Neural cell (in vitro differentiated cells): ENCODE results near the gene BUB3. TPM values are rescaled to one million over a fixed set of nuclear protein-coding genes. Genes with fewer than 3 reads are reported as not detected.

ENCODE experiments used
- H2AFZ ChIP-seq: fragments of 200-600, 300-800 bp; sonication (generic), shearing (Covaris generic); 2 replicates; pipeline ENCODE4 v1.6.0; 2014; ENCODE audit warnings: low read depth, mild to moderate bottlenecking, antibody characterized with exemption, low read length, moderate library complexity
- H3F3A ChIP-seq: fragments of 200-600 bp; shearing (Covaris generic); 2 replicates; pipeline ENCODE4 v1.6.1; 2016; ENCODE audit warnings: mild to moderate bottlenecking, moderate library complexity, mixed read lengths, antibody characterized with exemption, low read length; ENCODE audit not compliant: insufficient read depth, poor library complexity, severe bottlenecking
- H3K27ac ChIP-seq: fragments of 200-600, 300-800 bp; sonication (generic), shearing (Covaris generic); 2 replicates; pipeline ENCODE4 v1.5.1; 2014; ENCODE audit warnings: mild to moderate bottlenecking, low read length, moderate library complexity
- H3K27me3 ChIP-seq: fragments of 300-800, 200-600 bp; sonication (generic), shearing (Covaris generic); 2 replicates; pipeline ENCODE4 v1.6.0; 2014; ENCODE audit warnings: mild to moderate bottlenecking, low read depth, low read length, moderate library complexity; ENCODE audit not compliant: insufficient read depth
- H3K36me3 ChIP-seq: fragments of 300-800, 200-600 bp; sonication (generic), shearing (Covaris generic); 2 replicates; pipeline ENCODE4 v1.5.1; 2014; ENCODE audit warnings: mild to moderate bottlenecking, antibody characterized with exemption, low read length, moderate library complexity; ENCODE audit not compliant: insufficient read depth
- H3K4me2 ChIP-seq: fragments of 300-800, 200-600 bp; sonication (generic), shearing (Covaris generic); 2 replicates; pipeline ENCODE4 v1.6.0; 2014; ENCODE audit warnings: mild to moderate bottlenecking, low read length
- H3K4me3 ChIP-seq: fragments of 300-800, 200-600 bp; sonication (generic), shearing (Covaris generic); 2 replicates; pipeline ENCODE4 v1.5.1; 2014; ENCODE audit warnings: mild to moderate bottlenecking, low read length, moderate library complexity
- H3K79me2 ChIP-seq: fragments of 200-600 bp; shearing (Covaris generic); replicated peaks from 2 replicates; pipeline ENCODE4 v1.6.0; 2014; ENCODE audit warnings: mild to moderate bottlenecking, low read length, moderate library complexity; ENCODE audit not compliant: insufficient read depth
- H3K9ac ChIP-seq: fragments of 300-800, 200-600 bp; sonication (generic), shearing (Covaris generic); 2 replicates; pipeline ENCODE4 v1.6.1; 2016; ENCODE audit warnings: mild to moderate bottlenecking, low read length, mixed read lengths
- H3K9me2 ChIP-seq: fragments of 200-600 bp; shearing (Covaris generic); 2 replicates; pipeline ENCODE4 v1.6.1; 2016; ENCODE audit warnings: mild to moderate bottlenecking, low read length, mixed read lengths; ENCODE audit not compliant: insufficient read depth
- H3K9me3 ChIP-seq: fragments of 200-600, 300-800 bp; sonication (generic), shearing (Covaris generic); 2 replicates; pipeline ENCODE4 v1.6.1; 2016; ENCODE audit warnings: mild to moderate bottlenecking, mixed run types, low read length, moderate library complexity, mixed read lengths
- H4K20me1 ChIP-seq: fragments of 200-600 bp; shearing (Covaris generic); 2 replicates; pipeline ENCODE4 v1.6.1; 2016; ENCODE audit warnings: mild to moderate bottlenecking, mixed run types; ENCODE audit not compliant: insufficient read depth
- CTCF ChIP-seq: fragments of 450-650 bp; IDR thresholded peaks from 2 replicates; pipeline ENCODE4 v1.5.1; 2014; ENCODE audit warnings: antibody characterized with exemption, mild to moderate bottlenecking, moderate library complexity; ENCODE audit not compliant: poor library complexity, severe bottlenecking
- EP300 ChIP-seq: fragments of 450-650 bp; conservative IDR thresholded peaks from 2 replicates; pipeline ENCODE4 v1.6.1; 2014; ENCODE audit warnings: antibody characterized with exemption, mild to moderate bottlenecking, moderate library complexity; ENCODE audit not compliant: poor library complexity, severe bottlenecking
- EZH2 ChIP-seq: fragments of 200-600, 300-800 bp; shearing (Covaris generic), sonication (generic); IDR thresholded peaks from 2 replicates; pipeline ENCODE4 v1.6.1; 2014; ENCODE audit warnings: antibody characterized with exemption, low read length, borderline replicate concordance, mild to moderate bottlenecking; ENCODE audit not compliant: insufficient read depth, poor library complexity, severe bottlenecking
- MXI1 ChIP-seq: fragments of 450-650 bp; conservative IDR thresholded peaks from 2 replicates; pipeline ENCODE4 v1.6.1; 2014; ENCODE audit warnings: antibody characterized with exemption, mild to moderate bottlenecking; ENCODE audit not compliant: poor library complexity, severe bottlenecking
- POLR2AphosphoS5 ChIP-seq: IDR thresholded peaks from 2 replicates; pipeline ENCODE4 v1.6.1; 2012
- RAD21 ChIP-seq: fragments of 450-650 bp; conservative IDR thresholded peaks from 2 replicates; pipeline ENCODE4 v1.6.1; 2014; ENCODE audit warnings: antibody characterized with exemption, mild to moderate bottlenecking, moderate library complexity
- SMC3 ChIP-seq: fragments of 450-650 bp; conservative IDR thresholded peaks from 2 replicates; pipeline ENCODE4 v1.6.1; 2014; ENCODE audit warnings: antibody characterized with exemption, mild to moderate bottlenecking, moderate library complexity; ENCODE audit not compliant: poor library complexity
- polyA plus RNA-seq: library from polyadenylated mRNA; depleted of rRNA; stranded (reverse); fragments of >200 nt; gene quantifications from 2 replicates; pipeline ENCODE4 v1.2.3, GENCODE V29; 2014

BUB3 gene
- polyA plus RNA-seq, 1 donor from 2014 or later, result 162 TPM

DNA sequence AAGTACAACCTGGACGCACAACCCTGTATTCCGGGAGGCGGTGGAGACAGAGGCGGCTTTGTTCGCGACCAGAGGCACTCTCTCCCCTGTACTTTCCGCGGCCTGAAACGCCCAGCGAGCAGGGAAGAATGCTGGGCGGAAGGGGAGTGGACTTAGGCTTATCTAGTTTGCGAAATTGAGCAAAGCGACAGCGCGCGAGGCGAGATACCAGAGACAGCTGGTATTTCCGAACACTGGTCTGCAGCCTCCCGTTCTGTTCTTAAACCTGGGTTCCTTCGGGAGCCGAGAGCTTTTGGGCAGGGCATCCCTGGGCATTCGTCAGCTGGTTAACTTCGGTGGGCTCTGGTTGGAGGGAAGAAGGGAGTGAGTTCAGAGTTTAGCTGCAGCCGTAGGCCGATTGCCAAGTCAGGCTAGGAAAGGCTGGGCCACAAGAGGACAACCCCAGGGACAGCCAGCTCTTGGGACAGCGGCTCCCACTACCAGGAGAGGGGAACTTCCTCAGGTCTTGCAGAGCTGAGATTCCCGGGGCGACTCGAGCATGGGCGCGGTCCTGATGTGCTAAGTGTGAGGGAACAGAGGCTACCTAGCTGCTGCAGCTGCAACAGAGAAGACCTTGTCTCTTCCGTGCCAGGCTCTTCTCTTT is 14.6 kb upstream of the BUB3 start:
- Histone ChIP-seq H3K9me3 (no peaks in the 10 kb centered on the region), H2AFZ (no peak overlapping the region), H3K79me2 (no peaks in the 10 kb centered on the region), H3K4me2 (no peak overlapping the region), H3K4me3 (no peak overlapping the region), H3K9me2 (no peaks in the 10 kb centered on the region), H3K9ac (no peak overlapping the region), H3K36me3 (no peaks in the 10 kb centered on the region), H4K20me1 (no peaks in the 10 kb centered on the region), H3K27me3 (peaks cover 100% of the 10 kb centered on the region), H3F3A (no peaks in the 10 kb centered on the region), H3K27ac (no peak overlapping the region)
- TF ChIP-seq MXI1 (no peak), POLR2AphosphoS5 (peak; percentile 9), EZH2 (peak; percentile 97)

GRCh38 chr10:123140164-123140982 is 13.8 kb upstream of the BUB3 start:
- H3K27me3 ChIP-seq, result peaks cover 100% of the 10 kb centered on the region
- H3K9me3 ChIP-seq, result no peaks in the 10 kb centered on the region
- no peaks in the 10 kb centered on the region for H3K79me2 ChIP-seq
- TF ChIP-seq MXI1 (no peak), CTCF (peak; percentile 41), SMC3 (peak; percentile 20), EP300 (no peak), RAD21 (peak; percentile 24), EZH2 (peak; percentile 69)
- no peaks in the 10 kb centered on the region for H3K36me3 ChIP-seq
- H2AFZ ChIP-seq, result no peak overlapping the region
- no peak overlapping the region for H3K4me3 ChIP-seq
- H3K9me2 ChIP-seq, result no peaks in the 10 kb centered on the region
- no peak overlapping the region for H3K4me2 ChIP-seq
- H3K27ac ChIP-seq, result no peak overlapping the region
- H3F3A ChIP-seq, result no peaks in the 10 kb centered on the region
- no peak overlapping the region for H3K9ac ChIP-seq
- no peaks in the 10 kb centered on the region for H4K20me1 ChIP-seq

DNA sequence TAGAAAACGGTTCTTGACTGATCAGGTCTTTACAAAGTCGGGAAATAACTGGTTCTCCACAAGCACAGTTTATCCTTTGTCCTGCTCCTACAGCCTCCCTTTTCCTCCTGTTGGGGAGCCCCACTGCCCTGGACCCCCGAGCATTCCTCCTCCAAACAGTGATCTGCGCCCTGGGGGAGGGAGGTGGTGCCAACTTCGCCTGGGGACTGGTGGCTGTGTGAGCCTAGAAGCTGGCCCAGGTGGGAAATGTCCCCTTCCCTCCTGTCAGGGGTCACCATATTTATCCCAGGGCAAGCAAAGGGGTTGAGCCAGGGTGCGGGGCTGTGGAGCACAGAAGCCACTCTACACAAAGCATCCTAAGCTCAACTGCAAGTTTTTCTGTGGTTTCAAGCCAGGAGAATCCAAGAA is 13.2 kb upstream of the BUB3 start:
- no peak for TF ChIP-seq SMC3
- peak; percentile 47 for TF ChIP-seq POLR2AphosphoS5
- no peak for TF ChIP-seq MXI1
- Histone ChIP-seq H3F3A (no peaks in the 10 kb centered on the region), H2AFZ (no peak overlapping the region), H4K20me1 (no peaks in the 10 kb centered on the region), H3K4me2 (no peak overlapping the region), H3K27me3 (peaks cover 100% of the 10 kb centered on the region), H3K9ac (no peak overlapping the region), H3K9me2 (no peaks in the 10 kb centered on the region), H3K4me3 (no peak overlapping the region), H3K9me3 (no peaks in the 10 kb centered on the region), H3K27ac (no peak overlapping the region), H3K79me2 (no peaks in the 10 kb centered on the region), H3K36me3 (no peaks in the 10 kb centered on the region)
